Gastrocnemius medialis (tissue), 4 donors: ENCODE measurements around the gene NSUN2. TPM values are rescaled to one million over a fixed set of nuclear protein-coding genes. Genes with fewer than 3 reads are reported as not detected.

ENCODE experiments used
- ATAC-seq, 2 donors: fragments of 150-250 bp; one replicate each; pipeline ENCODE4 v1.9.1; 2016
- DNase-seq, 2 donors: peaks; one replicate each; pipeline ENCODE4 v3.0.0-alpha.2; 2019
- H3K27ac ChIP-seq, 4 donors: fragments of 200-600 bp; sonication (generic); 1 replicate in 1 of 4; 2 replicates in 3 of 4; pipeline ENCODE4 v1.5.1; 2016 to 2018; ENCODE audit warnings: mild to moderate bottlenecking in 2 of 4, moderate library complexity in 1 of 4
- H3K27me3 ChIP-seq, 3 donors: fragments of 200-600 bp; sonication (generic) in 2 of 3; 1 replicate in 1 of 3; 2 replicates in 2 of 3; pipeline versions ENCODE4 v1.5.1 to v1.6.0; 2016 to 2019; ENCODE audit warnings: mild to moderate bottlenecking in 1 of 3, moderate library complexity in 1 of 3
- H3K36me3 ChIP-seq, 2 donors: fragments of 200-600 bp; sonication (generic) in 1 of 2; one replicate each; pipeline ENCODE4 v1.5.1; 2017 to 2018
- H3K4me1 ChIP-seq, 2 donors: fragments of 200-600 bp; sonication (generic) in 1 of 2; one replicate each; pipeline ENCODE4 v1.5.1; 2016 to 2017; ENCODE audit warnings: mild to moderate bottlenecking in 2 of 2
- H3K4me3 ChIP-seq, 4 donors: fragments of 200-600 bp; sonication (generic) in 3 of 4; 1 replicate in 1 of 4; 2 replicates in 3 of 4; pipeline ENCODE4 v1.5.1; 2016 to 2019; ENCODE audit warnings: mild to moderate bottlenecking in 2 of 4
- H3K9me3 ChIP-seq, 3 donors: fragments of 200-600 bp; sonication (generic) in 2 of 3; 1 replicate in 1 of 3; 2 replicates in 2 of 3; pipeline ENCODE4 v1.5.1; 2016 to 2019
- POLR2A ChIP-seq, 2 donors: fragments of 450-650 bp; IDR thresholded peaks; one replicate each; pipeline ENCODE4 v1.6.1; 2017; ENCODE audit warnings: antibody characterized with exemption in 2 of 2, mild to moderate bottlenecking in 2 of 2, moderate library complexity in 2 of 2
- in situ Hi-C, 4 donors: fragments of 200-750 bp; cut with MboI; loops; one replicate each; pipeline versions ENCODE4 v1.15.0 to v1.8.0; 2017; ENCODE audit warnings: low sequenced_read_pairs in 4 of 4
- intact Hi-C: fragments of 100-400 bp; cut with DNase I; formaldehyde crosslinking; loops from one replicate; pipeline ENCODE4 v1.15.1; 2023; ENCODE audit warnings: low total_unique reads
- total RNA-seq, 4 donors: library from RNA; depleted of rRNA; stranded (reverse); fragments of >200 nt; gene quantifications; one replicate each; pipeline versions ENCODE4 v1.1.0 to v1.2.3, GENCODE V29; 2016
- TF ChIP-seq, protein P1 (sequence below), 5 experiments: fragments of 450-650 bp in 3 of 5; fragments of 200-600 bp in 2 of 5; sonication (generic) in 2 of 5; IDR thresholded peaks in 4 of 5; conservative IDR thresholded peaks in 1 of 5; 1 replicate in 4 of 5; 2 replicates in 1 of 5; pipeline ENCODE4 v1.5.1; 2016 to 2019; ENCODE audit warnings: antibody characterized with exemption in 5 of 5, mild to moderate bottlenecking in 3 of 5, moderate library complexity in 3 of 5

The NSUN2 gene
- total RNA-seq, 4 donors from 2014 or later: 29.4 to 45.9 (median 38.0) TPM

GRCh38 chr5:6660688-6661087, 27.8 kb upstream of the NSUN2 start:
- H3K4me3 ChIP-seq: no peak overlapping the region
- TF ChIP-seq, protein P1, sequence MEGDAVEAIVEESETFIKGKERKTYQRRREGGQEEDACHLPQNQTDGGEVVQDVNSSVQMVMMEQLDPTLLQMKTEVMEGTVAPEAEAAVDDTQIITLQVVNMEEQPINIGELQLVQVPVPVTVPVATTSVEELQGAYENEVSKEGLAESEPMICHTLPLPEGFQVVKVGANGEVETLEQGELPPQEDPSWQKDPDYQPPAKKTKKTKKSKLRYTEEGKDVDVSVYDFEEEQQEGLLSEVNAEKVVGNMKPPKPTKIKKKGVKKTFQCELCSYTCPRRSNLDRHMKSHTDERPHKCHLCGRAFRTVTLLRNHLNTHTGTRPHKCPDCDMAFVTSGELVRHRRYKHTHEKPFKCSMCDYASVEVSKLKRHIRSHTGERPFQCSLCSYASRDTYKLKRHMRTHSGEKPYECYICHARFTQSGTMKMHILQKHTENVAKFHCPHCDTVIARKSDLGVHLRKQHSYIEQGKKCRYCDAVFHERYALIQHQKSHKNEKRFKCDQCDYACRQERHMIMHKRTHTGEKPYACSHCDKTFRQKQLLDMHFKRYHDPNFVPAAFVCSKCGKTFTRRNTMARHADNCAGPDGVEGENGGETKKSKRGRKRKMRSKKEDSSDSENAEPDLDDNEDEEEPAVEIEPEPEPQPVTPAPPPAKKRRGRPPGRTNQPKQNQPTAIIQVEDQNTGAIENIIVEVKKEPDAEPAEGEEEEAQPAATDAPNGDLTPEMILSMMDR (IDR thresholded peaks at IDR 0.05 in 4 of 5, conservative IDR thresholded peaks at IDR 0.05 in 1 of 5): no peak
- TF ChIP-seq POLR2A (IDR thresholded peaks at IDR 0.05): no peak
- in situ Hi-C loops (no loop called here), intact Hi-C loops (no loop called here)
- H3K9me3 ChIP-seq: peaks cover 0 to 16% (median 5%) of the 10 kb centered on the region in 3 donors
- no peak for DNase-seq
- H3K27ac ChIP-seq: no peak overlapping the region
- H3K36me3 ChIP-seq: peaks cover 0 to 22% of the 10 kb centered on the region in 2 donors
- H3K4me1 ChIP-seq: peaks cover 0 to 3% of the 10 kb centered on the region in 2 donors
- no peaks in the 10 kb centered on the region for H3K27me3 ChIP-seq
- no peak for ATAC-seq

DNA sequence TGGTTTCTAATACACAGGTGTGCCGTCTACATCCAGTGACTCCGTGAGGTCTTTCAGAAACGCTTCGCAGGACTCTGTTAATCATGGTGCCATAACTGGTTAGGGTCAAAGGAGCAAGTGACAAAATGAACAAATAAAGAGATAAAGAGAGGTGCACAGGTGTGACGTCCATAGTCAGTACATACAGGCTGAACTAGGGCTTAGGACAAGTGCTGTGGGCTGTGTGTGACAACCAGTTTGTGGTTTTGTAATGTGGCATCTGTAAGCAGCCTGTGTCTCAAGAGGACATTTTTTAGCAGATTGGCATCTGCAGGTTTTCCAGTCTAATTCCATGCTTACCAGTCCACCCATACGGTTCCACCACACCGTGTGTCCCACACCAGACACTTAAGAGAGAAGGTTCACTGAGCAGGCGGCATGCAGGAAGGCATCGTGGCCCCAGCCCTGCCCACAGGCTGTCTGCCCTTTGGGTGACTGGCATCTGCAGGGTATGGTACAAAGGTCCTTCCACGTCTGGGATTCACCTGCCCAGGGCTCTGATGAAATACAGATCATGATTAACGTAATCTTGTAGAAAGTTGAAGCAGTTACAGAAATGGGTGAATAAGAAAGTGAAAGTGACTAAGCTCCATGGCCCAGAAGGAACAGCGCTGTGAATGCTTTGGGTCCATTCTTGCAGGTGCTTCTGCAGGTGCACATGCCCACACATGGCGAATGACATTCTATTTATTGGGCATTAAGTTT, 27.3 kb upstream of the NSUN2 start:
- Histone ChIP-seq H3K4me1 (peaks cover 0 to 3% of the 10 kb centered on the region in 2 donors), H3K36me3 (peaks cover 0 to 27% of the 10 kb centered on the region in 2 donors), H3K27ac (no peak overlapping the region), H3K4me3 (no peak overlapping the region), H3K9me3 (peaks cover 0 to 16% (median 5%) of the 10 kb centered on the region in 3 donors), H3K27me3 (no peaks in the 10 kb centered on the region)
- intact Hi-C loops (no loop called here), in situ Hi-C loops (no loop called here)
- no peak for DNase-seq
- ATAC-seq: no peak
- TF ChIP-seq, protein P1 (IDR thresholded peaks at IDR 0.05 in 4 of 5, conservative IDR thresholded peaks at IDR 0.05 in 1 of 5): no peak
- no peak for TF ChIP-seq POLR2A (IDR thresholded peaks at IDR 0.05)

GRCh38 chr5:6656680-6657079, 23.8 kb upstream of the NSUN2 start:
- no peak overlapping the region for H3K4me3 ChIP-seq
- ATAC-seq: no peak
- no peak for TF ChIP-seq POLR2A (IDR thresholded peaks at IDR 0.05)
- TF ChIP-seq, protein P1 (IDR thresholded peaks at IDR 0.05 in 4 of 5, conservative IDR thresholded peaks at IDR 0.05 in 1 of 5): no peak
- no peak overlapping the region for H3K27ac ChIP-seq
- intact Hi-C loops (no loop called here), in situ Hi-C loops (no loop called here)
- H3K36me3 ChIP-seq: peaks cover 0 to 27% of the 10 kb centered on the region in 2 donors
- peaks cover 0 to 3% of the 10 kb centered on the region in 2 donors for H3K4me1 ChIP-seq
- H3K9me3 ChIP-seq: peaks cover 0 to 16% (median 5%) of the 10 kb centered on the region in 3 donors
- no peaks in the 10 kb centered on the region for H3K27me3 ChIP-seq
- DNase-seq: no peak

GRCh38 chr5:6655432-6655831, 22.6 kb upstream of the NSUN2 start:
- Histone ChIP-seq H3K4me1 (no peaks in the 10 kb centered on the region), H3K27ac (no peak overlapping the region), H3K36me3 (peaks cover 0 to 27% of the 10 kb centered on the region in 2 donors), H3K27me3 (no peaks in the 10 kb centered on the region), H3K4me3 (no peak overlapping the region), H3K9me3 (peaks cover 0 to 16% (median 5%) of the 10 kb centered on the region in 3 donors)
- intact Hi-C loops: no loop called here
- ATAC-seq (no peak), DNase-seq (no peak)
- in situ Hi-C loops: no loop called here
- TF ChIP-seq POLR2A (IDR thresholded peaks at IDR 0.05): no peak
- TF ChIP-seq, protein P1 (IDR thresholded peaks at IDR 0.05 in 4 of 5, conservative IDR thresholded peaks at IDR 0.05 in 1 of 5): no peak
